ENCODE measurements around the gene OR7G2.

OR7G2 gene

GRCh38 chr19:9107375-9107774, at the start of gene OR7G2:
TSS of gene OR7G2 (minus strand) at chr19:9107475. CDS start at chr19:9103243, 4,232 bp downstream.
- DNase-seq (ENCODE audit: low read depth in 2 of 2): no peak

GRCh38 chr19:9156304-9156703, 49.0 kb upstream of the OR7G2 start:
- DNase-seq (ENCODE audit: low read depth in 2 of 2): no peak

- DNase-seq (ENCODE audit: low read depth in 2 of 2): no peak
Observed at GRCh38 chr19:9155591-9155990, 48.3 kb upstream of the OR7G2 start.

- DNase-seq (ENCODE audit: low read depth in 2 of 2): no peak
Observed at GRCh38 chr19:9151367-9151766, 44.1 kb upstream of the OR7G2 start.

- DNase-seq (ENCODE audit: low read depth in 2 of 2): no peak
Observed at GRCh38 chr19:9150650-9151049, 43.4 kb upstream of the OR7G2 start.

- DNase-seq (ENCODE audit: low read depth in 2 of 2): no peak
Observed at GRCh38 chr19:9149997-9150396, 42.7 kb upstream of the OR7G2 start.

- DNase-seq (ENCODE audit: low read depth in 2 of 2): no peak
Observed at GRCh38 chr19:9148697-9149096, 41.4 kb upstream of the OR7G2 start.

GRCh38 chr19:9146882-9147281, 39.6 kb upstream of the OR7G2 start:
- no peak for DNase-seq (ENCODE audit: low read depth in 2 of 2)

GRCh38 chr19:9144920-9145319, 37.6 kb upstream of the OR7G2 start:
- DNase-seq (ENCODE audit: low read depth in 2 of 2): no peak

- DNase-seq (ENCODE audit: low read depth in 2 of 2): peak; percentile 75 to 78
Observed at GRCh38 chr19:9140159-9140874, 33.0 kb upstream of the OR7G2 start, which contains the start of gene ZNF317. TSS of gene ZNF317 (plus strand) at chr19:9140397. CDS start at chr19:9156017, 15,620 bp downstream.

GRCh38 chr19:9139609-9140158, 32.4 kb upstream of the OR7G2 start:
- no peak for DNase-seq (ENCODE audit: low read depth in 2 of 2)

- no peak for DNase-seq (ENCODE audit: low read depth in 2 of 2)
Observed at GRCh38 chr19:9132422-9132821, 25.1 kb upstream of the OR7G2 start.

GRCh38 chr19:9130965-9131364, 23.7 kb upstream of the OR7G2 start:
- DNase-seq (ENCODE audit: low read depth in 2 of 2): no peak

- no peak for DNase-seq (ENCODE audit: low read depth in 2 of 2)
Observed at GRCh38 chr19:9128171-9128570, 20.9 kb upstream of the OR7G2 start.

- no peak for DNase-seq (ENCODE audit: low read depth in 2 of 2)
Observed at GRCh38 chr19:9126900-9127405, 19.7 kb upstream of the OR7G2 start, which contains the start of gene OR7G3. TSS of gene OR7G3 (minus strand) at chr19:9126950. CDS start at chr19:9126950, 0 bp downstream.

GRCh38 chr19:9116547-9116946, 9.3 kb upstream of the OR7G2 start:
- DNase-seq (ENCODE audit: low read depth in 2 of 2): no peak

- no peak for DNase-seq (ENCODE audit: low read depth in 2 of 2)
Observed at GRCh38 chr19:9115307-9115813, 8.1 kb upstream of the OR7G2 start, which contains the start of gene OR7G1. TSS of gene OR7G1 (minus strand) at chr19:9115763. CDS start at chr19:9115763, 0 bp downstream.

GRCh38 chr19:9109959-9110358, 2.7 kb upstream of the OR7G2 start:
- no peak for DNase-seq (ENCODE audit: low read depth in 2 of 2)

GRCh38 chr19:9086761-9087160, 20.5 kb downstream of the OR7G2 start, which contains the start of gene OR1M1:
TSS of gene OR1M1 (plus strand) at chr19:9087061. CDS start at chr19:9093245, 6,184 bp downstream.
- no peak for DNase-seq (ENCODE audit: low read depth in 2 of 2)

GRCh38 chr19:9078651-9079050, 28.6 kb downstream of the OR7G2 start:
- DNase-seq (ENCODE audit: low read depth in 2 of 2): no peak

- DNase-seq (ENCODE audit: low read depth in 2 of 2): no peak
Observed at GRCh38 chr19:9076901-9077300, 30.4 kb downstream of the OR7G2 start.

GRCh38 chr19:9075064-9075949, 32.0 kb downstream of the OR7G2 start:
- DNase-seq (ENCODE audit: low read depth in 2 of 2): no peak

Measured in stimulated activated CD8-positive, alpha-beta memory T cell treated with anti-CD3 and anti-CD28 coated beads, Interleukin-7, amount 100 ng/mL, for 1 hour (primary cell).